ENCODE measurements around the gene ZNF165.

- TF ChIP-seq, protein P1, sequence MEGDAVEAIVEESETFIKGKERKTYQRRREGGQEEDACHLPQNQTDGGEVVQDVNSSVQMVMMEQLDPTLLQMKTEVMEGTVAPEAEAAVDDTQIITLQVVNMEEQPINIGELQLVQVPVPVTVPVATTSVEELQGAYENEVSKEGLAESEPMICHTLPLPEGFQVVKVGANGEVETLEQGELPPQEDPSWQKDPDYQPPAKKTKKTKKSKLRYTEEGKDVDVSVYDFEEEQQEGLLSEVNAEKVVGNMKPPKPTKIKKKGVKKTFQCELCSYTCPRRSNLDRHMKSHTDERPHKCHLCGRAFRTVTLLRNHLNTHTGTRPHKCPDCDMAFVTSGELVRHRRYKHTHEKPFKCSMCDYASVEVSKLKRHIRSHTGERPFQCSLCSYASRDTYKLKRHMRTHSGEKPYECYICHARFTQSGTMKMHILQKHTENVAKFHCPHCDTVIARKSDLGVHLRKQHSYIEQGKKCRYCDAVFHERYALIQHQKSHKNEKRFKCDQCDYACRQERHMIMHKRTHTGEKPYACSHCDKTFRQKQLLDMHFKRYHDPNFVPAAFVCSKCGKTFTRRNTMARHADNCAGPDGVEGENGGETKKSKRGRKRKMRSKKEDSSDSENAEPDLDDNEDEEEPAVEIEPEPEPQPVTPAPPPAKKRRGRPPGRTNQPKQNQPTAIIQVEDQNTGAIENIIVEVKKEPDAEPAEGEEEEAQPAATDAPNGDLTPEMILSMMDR (IDR thresholded peaks at IDR 0.05): no peak
- no peak for TF ChIP-seq CHD2 (IDR thresholded peaks at IDR 0.05; ENCODE audit: low read length, partially characterized antibody)
- no peak for TF ChIP-seq MXI1 (IDR thresholded peaks at IDR 0.05; ENCODE audit: low read depth, low read length)
- TF ChIP-seq POLR2AphosphoS5 (IDR thresholded peaks at IDR 0.05; ENCODE audit: low read depth, low read length): no peak
- no peak for TF ChIP-seq RXRA (IDR thresholded peaks at IDR 0.05; ENCODE audit: borderline replicate concordance, low read depth)
- TF ChIP-seq GABPA (IDR thresholded peaks at IDR 0.05; ENCODE audit: low read depth): no peak
- TF ChIP-seq, protein P2, sequence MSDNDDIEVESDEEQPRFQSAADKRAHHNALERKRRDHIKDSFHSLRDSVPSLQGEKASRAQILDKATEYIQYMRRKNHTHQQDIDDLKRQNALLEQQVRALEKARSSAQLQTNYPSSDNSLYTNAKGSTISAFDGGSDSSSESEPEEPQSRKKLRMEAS (IDR thresholded peaks at IDR 0.05; ENCODE audit: low read depth): no peak
- TF ChIP-seq GATA2 (CRISPR knock-in tag; IDR thresholded peaks at IDR 0.05): no peak
Measured at GRCh38 chr6:28135393-28135792, 55.0 kb downstream of the ZNF165 start.
